KOPT-K1 (cell line): ENCODE results near the gene MBD2.

Experiments
- H3K27ac ChIP-seq: fragments of 200-600 bp; sonication (generic); 2 replicates; pipeline ENCODE4 v1.5.1; 2016; ENCODE audit warnings: antibody characterized with exemption, mild to moderate bottlenecking, low read depth, low read length; ENCODE audit not compliant: poor library complexity, severe bottlenecking
- H3K36me3 ChIP-seq: fragments of 200-600 bp; sonication (generic); 2 replicates; pipeline ENCODE4 v1.5.1; 2017; ENCODE audit warnings: antibody characterized with exemption, mild to moderate bottlenecking, low read length, moderate library complexity; ENCODE audit not compliant: insufficient read depth
- H3K9me3 ChIP-seq: fragments of 200-600 bp; sonication (generic); 2 replicates; pipeline ENCODE4 v1.5.1; 2017; ENCODE audit warnings: antibody characterized with exemption, low read length, mild to moderate bottlenecking; ENCODE audit not compliant: insufficient read depth, poor library complexity, severe bottlenecking

Gene MBD2

DNA sequence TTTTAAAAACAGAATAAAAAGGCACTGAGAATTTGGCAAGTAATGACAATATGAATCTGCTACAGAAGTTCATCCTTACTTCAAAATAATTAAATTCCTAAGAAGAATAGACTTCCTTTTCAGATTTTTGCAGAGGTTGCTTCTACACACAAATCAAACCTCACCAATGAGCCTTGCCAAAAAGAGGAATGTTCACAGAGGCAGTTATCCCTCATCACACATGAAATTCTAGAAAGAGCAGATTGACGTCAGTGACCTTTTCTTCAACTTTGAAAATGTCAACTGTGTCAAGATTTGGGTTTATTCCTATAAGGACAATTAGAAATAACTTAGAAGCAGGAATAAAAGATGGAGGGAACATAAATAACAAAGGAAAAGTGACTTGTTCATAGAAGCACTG lies 64.6 kb downstream of the MBD2 start:
- Histone ChIP-seq H3K36me3 (peaks cover 100% of the 10 kb centered on the region), H3K27ac (no peak overlapping the region), H3K9me3 (no peaks in the 10 kb centered on the region)

GRCh38 chr18:54157646-54158385 lies 66.7 kb downstream of the MBD2 start:
- Histone ChIP-seq H3K9me3 (no peaks in the 10 kb centered on the region), H3K36me3 (peaks cover 100% of the 10 kb centered on the region), H3K27ac (no peak overlapping the region)

- no peaks in the 10 kb centered on the region for H3K9me3 ChIP-seq
- peaks cover 91% of the 10 kb centered on the region for H3K36me3 ChIP-seq
- no peak overlapping the region for H3K27ac ChIP-seq
Measured at GRCh38 chr18:54155412-54155811, 69.1 kb downstream of the MBD2 start.

DNA sequence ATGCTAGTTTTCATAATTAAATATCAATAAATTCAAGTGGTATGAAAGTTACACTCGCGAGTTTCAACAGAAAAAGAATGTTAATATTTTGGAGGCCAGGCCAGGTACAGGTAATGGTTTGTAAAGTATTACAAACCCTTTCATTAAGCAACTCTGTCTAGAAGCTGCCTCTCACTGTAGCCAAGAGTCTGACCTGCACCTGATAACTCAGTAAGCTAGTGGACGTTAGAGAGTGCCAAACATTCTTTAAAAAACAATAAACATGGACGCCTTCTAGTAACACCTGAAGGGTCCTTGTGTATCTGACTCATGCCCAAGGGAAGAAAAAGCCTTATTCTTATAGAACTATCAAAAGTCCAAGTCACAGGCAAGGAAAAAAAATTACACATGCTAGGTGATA lies 70.2 kb downstream of the MBD2 start:
- Histone ChIP-seq H3K9me3 (no peaks in the 10 kb centered on the region), H3K36me3 (peaks cover 80% of the 10 kb centered on the region), H3K27ac (no peak overlapping the region)

DNA sequence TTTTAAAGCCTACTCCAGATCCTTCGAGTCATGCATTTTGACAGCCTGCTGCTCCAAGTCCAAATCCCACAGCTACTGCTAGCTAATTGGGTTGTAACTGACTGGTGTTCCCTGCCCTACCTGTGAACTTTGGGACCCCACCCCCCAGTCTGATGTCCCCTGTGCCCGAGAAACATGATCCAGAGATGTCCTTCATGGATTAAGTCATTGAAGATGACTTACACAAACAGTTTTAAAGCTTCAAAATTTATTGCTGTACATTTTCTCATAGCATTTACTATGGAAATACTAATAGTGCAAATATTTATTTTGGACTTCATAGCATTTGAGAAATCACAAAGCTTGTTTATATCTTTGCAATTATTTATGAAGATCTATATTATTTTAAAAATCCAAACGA lies 73.1 kb downstream of the MBD2 start:
- H3K36me3 ChIP-seq = peaks cover 51% of the 10 kb centered on the region
- no peak overlapping the region for H3K27ac ChIP-seq
- H3K9me3 ChIP-seq = no peaks in the 10 kb centered on the region

DNA sequence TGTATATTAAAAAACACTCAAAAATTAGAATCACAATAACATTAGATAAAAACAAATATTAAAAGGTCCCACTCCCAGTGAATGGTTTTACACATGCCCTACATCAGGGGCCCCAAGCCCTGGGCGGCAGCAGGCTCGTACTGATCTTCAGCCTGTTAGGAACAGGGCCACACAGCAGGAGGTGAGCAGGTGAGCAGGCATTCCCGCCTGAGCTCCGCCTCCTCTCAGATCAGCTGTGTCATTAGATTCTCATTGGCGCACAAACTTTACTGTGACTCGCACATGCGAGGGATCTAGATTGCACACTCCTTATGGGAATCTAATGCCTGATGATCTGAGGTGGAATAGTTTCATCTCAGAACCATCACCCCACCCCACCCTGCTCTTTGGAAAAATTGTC lies 74.2 kb downstream of the MBD2 start:
- Histone ChIP-seq H3K9me3 (no peaks in the 10 kb centered on the region), H3K36me3 (peaks cover 39% of the 10 kb centered on the region), H3K27ac (no peak overlapping the region)

DNA sequence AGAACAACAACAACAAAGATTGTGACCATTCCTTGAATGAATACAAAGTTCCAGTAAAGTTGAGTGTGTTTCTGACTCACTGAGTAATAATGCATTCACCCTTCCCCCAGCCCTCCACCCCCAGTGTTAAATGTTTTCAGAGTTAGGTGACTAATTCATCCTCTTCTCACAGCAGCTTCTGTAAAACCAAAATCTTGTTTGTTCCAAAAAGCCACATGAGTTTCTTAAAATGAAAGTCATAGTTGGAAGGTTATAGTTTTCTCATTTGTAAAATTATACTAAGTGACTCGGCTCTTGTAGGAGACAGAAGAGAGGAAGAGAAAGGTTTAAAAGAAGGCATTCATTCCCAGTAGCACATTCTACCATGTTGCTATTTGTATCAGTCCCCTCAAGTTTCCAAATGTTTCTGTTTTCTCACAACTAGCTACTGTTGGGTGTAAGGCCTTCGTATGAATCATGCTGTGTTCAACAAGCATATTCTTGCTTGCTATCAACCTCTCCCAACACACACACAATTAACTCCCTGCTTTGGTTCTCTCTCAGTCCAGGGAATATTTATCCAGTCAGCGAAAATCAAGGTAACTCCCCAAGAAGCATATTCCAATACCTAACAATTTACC lies 75.3 kb downstream of the MBD2 start:
- Histone ChIP-seq H3K27ac (no peak overlapping the region), H3K36me3 (peaks cover 29% of the 10 kb centered on the region)

DNA sequence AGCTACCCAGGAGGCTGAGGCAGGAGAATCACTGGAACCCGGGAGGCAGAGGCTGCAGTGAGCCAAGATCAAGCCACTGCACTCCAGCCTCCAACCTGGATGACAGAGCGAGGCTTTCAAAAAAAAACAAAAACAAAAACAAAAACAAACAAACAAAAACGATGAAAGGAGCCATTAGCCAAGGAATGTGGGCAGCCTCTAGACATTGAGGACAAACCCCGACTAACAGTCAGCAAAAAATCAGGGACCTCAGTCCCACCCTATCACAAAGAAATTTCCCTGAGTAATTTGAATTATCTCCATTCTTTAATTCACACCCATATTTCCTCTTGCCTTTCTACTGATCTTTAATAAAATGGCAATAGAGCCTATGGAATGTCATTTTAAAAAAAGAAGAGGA lies 75.8 kb downstream of the MBD2 start:
- Histone ChIP-seq H3K36me3 (peaks cover 24% of the 10 kb centered on the region), H3K27ac (no peak overlapping the region), H3K9me3 (peaks cover 4% of the 10 kb centered on the region)

More for the DNA sequence above, 75.3 kb downstream of the MBD2 start:
- H3K9me3 ChIP-seq = no peaks in the 10 kb centered on the region

DNA sequence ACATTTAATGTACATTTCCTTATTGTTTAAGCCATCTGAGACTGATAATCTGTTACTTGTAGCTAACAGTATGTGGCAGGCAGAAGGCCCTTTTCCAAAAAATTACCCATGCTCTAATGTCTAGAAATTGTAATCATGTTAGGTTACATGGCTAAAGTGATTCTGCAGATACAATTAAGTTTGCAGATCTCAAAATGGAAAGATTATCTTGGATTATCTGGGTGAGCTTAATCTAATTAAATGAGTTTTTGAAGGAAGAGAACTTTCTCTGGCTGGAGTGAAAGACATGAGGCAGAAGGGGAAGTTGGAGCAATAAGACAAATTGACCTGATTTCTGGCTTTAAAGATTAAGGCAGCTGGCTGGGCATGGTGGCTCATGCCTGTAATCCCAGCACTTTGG lies 76.3 kb downstream of the MBD2 start:
- peaks cover 10% of the 10 kb centered on the region for H3K9me3 ChIP-seq
- H3K27ac ChIP-seq = peak overlapping the region; percentile 60
- H3K36me3 ChIP-seq = peaks cover 19% of the 10 kb centered on the region

GRCh38 chr18:54147439-54147838 lies 77.0 kb downstream of the MBD2 start:
- peak overlapping the region; percentile 60 for H3K27ac ChIP-seq
- peaks cover 12% of the 10 kb centered on the region for H3K36me3 ChIP-seq
- peaks cover 10% of the 10 kb centered on the region for H3K9me3 ChIP-seq

DNA sequence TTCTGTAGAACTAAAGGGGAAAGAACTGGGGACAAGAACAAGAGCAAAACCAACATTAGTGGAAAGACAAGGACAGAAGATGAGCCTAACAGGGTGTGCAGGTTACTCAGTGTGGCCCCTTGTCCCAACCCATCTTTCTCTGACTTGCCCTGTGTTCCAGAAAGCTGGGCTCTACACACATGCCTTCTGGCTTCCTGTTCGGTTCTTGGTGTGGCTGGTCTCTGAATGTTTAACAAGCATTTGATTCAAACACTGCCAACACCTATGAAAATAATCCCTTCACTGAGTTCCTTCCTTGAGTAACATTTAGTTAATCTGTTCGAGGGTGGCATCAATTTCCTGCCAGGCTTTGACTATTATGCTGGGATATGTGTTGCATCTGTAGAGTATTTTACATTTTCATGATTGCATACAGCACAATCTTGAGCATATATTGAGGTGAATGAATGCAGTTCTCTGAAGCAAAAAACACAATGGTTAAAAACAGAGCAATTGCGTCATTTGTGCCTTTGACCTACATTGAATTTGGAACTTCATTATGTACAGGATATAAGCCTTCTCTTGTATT lies 83.3 kb downstream of the MBD2 start:
- no peak overlapping the region for H3K27ac ChIP-seq
- H3K36me3 ChIP-seq = no peaks in the 10 kb centered on the region
- H3K9me3 ChIP-seq = peaks cover 22% of the 10 kb centered on the region

- no peak overlapping the region for H3K27ac ChIP-seq
- peaks cover 22% of the 10 kb centered on the region for H3K9me3 ChIP-seq
- no peaks in the 10 kb centered on the region for H3K36me3 ChIP-seq
Measured at GRCh38 chr18:54140641-54141040, 83.8 kb downstream of the MBD2 start.

GRCh38 chr18:54135216-54135615 lies 89.3 kb downstream of the MBD2 start:
- H3K9me3 ChIP-seq = peaks cover 7% of the 10 kb centered on the region
- H3K27ac ChIP-seq = no peak overlapping the region
- H3K36me3 ChIP-seq = no peaks in the 10 kb centered on the region

DNA sequence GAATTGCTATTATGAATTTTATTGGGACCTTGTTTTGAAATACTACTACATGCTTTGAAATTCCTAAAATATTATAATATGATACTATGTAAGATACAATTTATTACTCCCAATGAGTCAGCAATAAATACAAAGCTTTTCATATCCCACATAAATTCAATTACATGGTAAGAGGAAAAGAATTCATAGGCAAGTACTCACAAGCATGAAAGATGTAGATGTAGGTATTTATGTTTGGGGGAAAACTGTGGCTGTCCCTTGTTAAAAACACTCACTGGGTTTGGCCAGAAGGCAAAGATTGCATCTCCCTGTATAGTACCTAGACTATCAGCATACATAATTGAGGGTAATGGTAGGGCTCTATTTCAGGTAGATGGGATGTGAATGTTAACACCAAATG lies 90.4 kb downstream of the MBD2 start:
- no peak overlapping the region for H3K27ac ChIP-seq
- no peaks in the 10 kb centered on the region for H3K9me3 ChIP-seq
- no peaks in the 10 kb centered on the region for H3K36me3 ChIP-seq

DNA sequence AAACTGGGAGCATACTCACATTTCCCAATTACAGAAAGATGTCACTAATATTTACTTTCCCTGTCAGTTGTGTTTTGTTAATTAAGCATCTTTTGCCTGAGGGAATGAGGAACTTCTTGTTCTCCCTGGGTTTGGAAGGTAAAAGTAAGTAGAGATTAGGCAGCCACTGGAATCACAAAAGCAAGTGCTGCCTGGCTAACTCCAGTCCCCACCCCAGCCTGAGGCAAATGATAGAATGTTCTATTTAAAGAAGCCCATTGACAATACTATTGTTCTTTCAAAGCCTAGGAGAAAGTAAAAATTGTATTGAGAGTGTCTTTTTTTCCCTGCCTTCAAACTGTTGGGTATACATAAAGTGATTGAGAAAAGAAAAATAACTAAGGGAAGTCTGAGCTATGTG lies 93.8 kb downstream of the MBD2 start:
- Histone ChIP-seq H3K9me3 (no peaks in the 10 kb centered on the region), H3K27ac (no peak overlapping the region), H3K36me3 (no peaks in the 10 kb centered on the region)

- Histone ChIP-seq H3K36me3 (no peaks in the 10 kb centered on the region), H3K27ac (no peak overlapping the region), H3K9me3 (no peaks in the 10 kb centered on the region)
Measured at GRCh38 chr18:54130177-54130576, 94.3 kb downstream of the MBD2 start.
